ENCODE results near the gene ZBTB5. TPM values are rescaled to one million over a fixed set of nuclear protein-coding genes. Genes with fewer than 3 reads are reported as not detected.
A peak's percentile ranks its signal among the peaks of the same experiment; 100 is the strongest.

Gene ZBTB5
- total and polyA plus RNA-seq, 9 of the 15 experiments (the other 6 are each of a cell fraction or from before 2014, with no cell fraction given) = 2.3 to 43.2 (median 15.5) TPM

GRCh38 chr9:37464426-37465248, 613 bp downstream of the ZBTB5 start (continued):
- TF ChIP-seq, protein P1, sequence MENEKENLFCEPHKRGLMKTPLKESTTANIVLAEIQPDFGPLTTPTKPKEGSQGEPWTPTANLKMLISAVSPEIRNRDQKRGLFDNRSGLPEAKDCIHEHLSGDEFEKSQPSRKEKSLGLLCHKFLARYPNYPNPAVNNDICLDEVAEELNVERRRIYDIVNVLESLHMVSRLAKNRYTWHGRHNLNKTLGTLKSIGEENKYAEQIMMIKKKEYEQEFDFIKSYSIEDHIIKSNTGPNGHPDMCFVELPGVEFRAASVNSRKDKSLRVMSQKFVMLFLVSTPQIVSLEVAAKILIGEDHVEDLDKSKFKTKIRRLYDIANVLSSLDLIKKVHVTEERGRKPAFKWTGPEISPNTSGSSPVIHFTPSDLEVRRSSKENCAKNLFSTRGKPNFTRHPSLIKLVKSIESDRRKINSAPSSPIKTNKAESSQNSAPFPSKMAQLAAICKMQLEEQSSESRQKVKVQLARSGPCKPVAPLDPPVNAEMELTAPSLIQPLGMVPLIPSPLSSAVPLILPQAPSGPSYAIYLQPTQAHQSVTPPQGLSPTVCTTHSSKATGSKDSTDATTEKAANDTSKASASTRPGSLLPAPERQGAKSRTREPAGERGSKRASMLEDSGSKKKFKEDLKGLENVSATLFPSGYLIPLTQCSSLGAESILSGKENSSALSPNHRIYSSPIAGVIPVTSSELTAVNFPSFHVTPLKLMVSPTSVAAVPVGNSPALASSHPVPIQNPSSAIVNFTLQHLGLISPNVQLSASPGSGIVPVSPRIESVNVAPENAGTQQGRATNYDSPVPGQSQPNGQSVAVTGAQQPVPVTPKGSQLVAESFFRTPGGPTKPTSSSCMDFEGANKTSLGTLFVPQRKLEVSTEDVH (IDR thresholded peaks at IDR 0.05; ENCODE audit: low read depth, partially characterized antibody) = no peak
- TF ChIP-seq, protein P2, sequence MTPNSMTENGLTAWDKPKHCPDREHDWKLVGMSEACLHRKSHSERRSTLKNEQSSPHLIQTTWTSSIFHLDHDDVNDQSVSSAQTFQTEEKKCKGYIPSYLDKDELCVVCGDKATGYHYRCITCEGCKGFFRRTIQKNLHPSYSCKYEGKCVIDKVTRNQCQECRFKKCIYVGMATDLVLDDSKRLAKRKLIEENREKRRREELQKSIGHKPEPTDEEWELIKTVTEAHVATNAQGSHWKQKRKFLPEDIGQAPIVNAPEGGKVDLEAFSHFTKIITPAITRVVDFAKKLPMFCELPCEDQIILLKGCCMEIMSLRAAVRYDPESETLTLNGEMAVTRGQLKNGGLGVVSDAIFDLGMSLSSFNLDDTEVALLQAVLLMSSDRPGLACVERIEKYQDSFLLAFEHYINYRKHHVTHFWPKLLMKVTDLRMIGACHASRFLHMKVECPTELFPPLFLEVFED (CRISPR knock-in tag; conservative IDR thresholded peaks at IDR 0.05) = no peak
- TF ChIP-seq HMG20B (CRISPR knock-in tag; IDR thresholded peaks at IDR 0.05) (no peak), ZNF57 (CRISPR knock-in tag; IDR thresholded peaks at IDR 0.05) (no peak), HEY1 (CRISPR knock-in tag; IDR thresholded peaks at IDR 0.05; ENCODE audit: borderline replicate concordance) (no peak), SRSF7 (optimal IDR thresholded peaks at IDR 0.05; ENCODE audit: low read depth, low read length) (no peak), KDM4B (IDR thresholded peaks at IDR 0.05; ENCODE audit: borderline replicate concordance in 2 of 2, low read depth in 1 of 2) (no peak), ZNF175 (CRISPR knock-in tag; IDR thresholded peaks at IDR 0.05; ENCODE audit: low read depth) (no peak), STAT5B (CRISPR knock-in tag; IDR thresholded peaks at IDR 0.05) (no peak), EWSR1 (IDR thresholded peaks at IDR 0.05; ENCODE audit: borderline replicate concordance, low read depth, partially characterized antibody) (no peak), BHLHE40 (IDR thresholded peaks at IDR 0.05; ENCODE audit: low read length) (peak; percentile 53; the same call in 1 of the 2 replicates), STAT6 (CRISPR knock-in tag; IDR thresholded peaks at IDR 0.05) (0 out of 2 replicates have a peak, but pooled peaks have one; percentile 69)
- TF ChIP-seq, protein P3, sequence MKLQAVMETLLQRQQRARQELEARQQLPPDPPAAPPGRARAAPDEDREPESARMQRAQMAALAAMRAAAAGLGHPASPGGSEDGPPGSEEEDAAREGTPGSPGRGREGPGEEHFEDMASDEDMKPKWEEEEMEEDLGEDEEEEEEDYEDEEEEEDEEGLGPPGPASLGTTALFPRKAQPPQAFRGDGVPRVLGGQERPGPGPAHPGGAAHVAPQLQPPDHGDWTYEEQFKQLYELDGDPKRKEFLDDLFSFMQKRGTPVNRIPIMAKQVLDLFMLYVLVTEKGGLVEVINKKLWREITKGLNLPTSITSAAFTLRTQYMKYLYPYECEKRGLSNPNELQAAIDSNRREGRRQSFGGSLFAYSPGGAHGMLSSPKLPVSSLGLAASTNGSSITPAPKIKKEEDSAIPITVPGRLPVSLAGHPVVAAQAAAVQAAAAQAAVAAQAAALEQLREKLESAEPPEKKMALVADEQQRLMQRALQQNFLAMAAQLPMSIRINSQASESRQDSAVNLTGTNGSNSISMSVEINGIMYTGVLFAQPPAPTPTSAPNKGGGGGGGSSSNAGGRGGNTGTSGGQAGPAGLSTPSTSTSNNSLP (IDR thresholded peaks at IDR 0.05; ENCODE audit: borderline replicate concordance, low read depth, low read length) = no peak
- TF ChIP-seq, protein P4, sequence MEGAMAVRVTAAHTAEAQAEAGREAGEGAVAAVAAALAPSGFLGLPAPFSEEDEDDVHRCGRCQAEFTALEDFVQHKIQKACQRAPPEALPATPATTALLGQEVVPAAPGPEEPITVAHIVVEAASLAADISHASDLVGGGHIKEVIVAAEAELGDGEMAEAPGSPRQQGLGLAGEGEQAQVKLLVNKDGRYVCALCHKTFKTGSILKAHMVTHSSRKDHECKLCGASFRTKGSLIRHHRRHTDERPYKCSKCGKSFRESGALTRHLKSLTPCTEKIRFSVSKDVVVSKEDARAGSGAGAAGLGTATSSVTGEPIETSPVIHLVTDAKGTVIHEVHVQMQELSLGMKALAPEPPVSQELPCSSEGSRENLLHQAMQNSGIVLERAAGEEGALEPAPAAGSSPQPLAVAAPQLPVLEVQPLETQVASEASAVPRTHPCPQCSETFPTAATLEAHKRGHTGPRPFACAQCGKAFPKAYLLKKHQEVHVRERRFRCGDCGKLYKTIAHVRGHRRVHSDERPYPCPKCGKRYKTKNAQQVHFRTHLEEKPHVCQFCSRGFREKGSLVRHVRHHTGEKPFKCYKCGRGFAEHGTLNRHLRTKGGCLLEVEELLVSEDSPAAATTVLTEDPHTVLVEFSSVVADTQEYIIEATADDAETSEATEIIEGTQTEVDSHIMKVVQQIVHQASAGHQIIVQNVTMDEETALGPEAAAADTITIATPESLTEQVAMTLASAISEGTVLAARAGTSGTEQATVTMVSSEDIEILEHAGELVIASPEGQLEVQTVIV (CRISPR knock-in tag; IDR thresholded peaks at IDR 0.05; ENCODE audit: borderline replicate concordance) = no peak

Measured in K562 (cell line).